Fibroblast of skin of left quadriceps (primary cell): Measurements from ENCODE around the gene TMSB15A.
A peak's percentile ranks its signal among the peaks of the same experiment; 100 is the strongest.
"Not testable (repeated sequence)": the region's sequence is repeated elsewhere in the genome, so short reads cannot be mapped to it uniquely, and the experiment has no call there.

Source experiments
- DNase-seq, 2 experiments: peaks; one replicate each; pipeline ENCODE4 v3.0.0-alpha.2; 2013; ENCODE audit warnings: low read depth in 2 of 2

The TMSB15A gene

DNA sequence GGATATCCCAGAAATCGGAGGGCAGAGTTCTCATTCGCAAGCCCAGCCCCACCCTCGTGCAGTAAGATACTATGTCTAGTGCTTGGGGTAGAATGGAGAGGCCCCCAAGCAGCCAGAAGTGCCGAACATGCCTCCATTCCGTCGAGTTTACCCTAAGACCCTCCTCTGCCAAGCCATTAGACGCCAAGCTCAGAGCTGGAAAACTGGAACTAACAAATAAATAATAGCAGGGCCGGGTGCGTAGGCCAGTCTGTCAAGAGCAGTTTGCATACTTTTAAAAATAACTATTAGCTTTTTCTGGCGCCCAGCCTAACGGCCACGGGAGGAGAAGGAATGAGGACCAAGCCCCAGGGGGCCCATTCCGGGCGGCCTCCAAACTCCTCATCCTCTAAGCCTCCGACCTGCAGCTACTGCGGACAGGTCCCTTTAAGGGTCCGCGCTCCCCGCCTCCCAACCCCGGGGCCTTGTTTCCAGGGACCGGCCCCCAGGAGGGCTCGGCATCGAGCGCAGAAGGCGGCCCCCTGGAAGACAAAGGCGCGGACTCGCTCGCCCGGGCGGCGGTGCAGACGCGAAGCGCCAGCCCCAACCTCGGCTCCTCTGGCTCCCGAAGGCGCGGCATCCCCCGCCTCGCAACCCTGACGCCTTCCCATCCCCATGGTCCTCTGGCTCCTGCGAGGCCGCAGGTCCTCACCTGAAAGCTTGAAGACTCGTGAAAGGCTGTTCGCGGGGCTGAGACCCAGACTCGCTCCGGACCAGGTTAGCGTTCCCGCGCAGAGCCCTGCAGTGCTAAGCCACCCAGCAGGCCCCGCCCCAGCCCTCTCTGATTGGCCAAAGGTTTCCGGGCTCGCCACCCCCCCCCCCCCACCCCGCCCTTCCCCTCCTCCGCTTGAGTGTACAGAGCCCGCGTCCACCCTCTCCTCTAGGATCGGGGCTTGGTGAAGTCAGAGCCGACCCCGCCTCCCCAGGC is at the start of gene TMSB15A:
Gene TMSB15A (minus strand): TSS at position 765 of the 967 bp plus-strand sequence.
- DNase-seq = peak in 1 of 2 experiments; percentile 26

DNA sequence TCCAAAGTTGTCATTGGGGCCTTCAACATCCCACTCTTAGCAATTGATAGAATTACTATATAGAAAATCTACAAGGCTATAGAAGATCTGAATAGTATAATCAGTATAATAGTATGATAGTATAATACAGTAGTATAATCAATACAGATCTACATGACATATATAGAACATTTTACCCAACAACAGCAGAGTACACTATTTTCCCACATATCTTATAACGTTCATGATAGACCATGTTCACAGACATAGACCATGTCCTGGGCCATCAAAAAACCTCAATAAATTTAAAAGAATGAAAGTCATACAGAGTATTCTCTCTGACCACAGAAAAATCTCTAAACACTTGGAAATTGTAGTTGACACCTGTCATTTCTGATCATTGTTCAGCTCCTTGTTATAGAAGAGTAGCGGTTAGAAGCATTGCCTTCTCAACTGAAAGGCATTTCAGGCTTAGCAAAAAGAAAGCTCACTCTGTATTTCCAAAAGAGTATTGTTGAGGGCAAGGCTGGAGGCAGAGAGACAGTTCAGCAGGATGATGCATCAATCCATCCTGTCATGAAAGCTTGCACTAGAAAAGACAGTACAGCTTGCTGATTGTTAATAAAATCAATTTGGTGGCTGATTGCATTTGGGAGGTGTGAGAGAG is 44.0 kb upstream of the TMSB15A start:
- no peak for DNase-seq

DNA sequence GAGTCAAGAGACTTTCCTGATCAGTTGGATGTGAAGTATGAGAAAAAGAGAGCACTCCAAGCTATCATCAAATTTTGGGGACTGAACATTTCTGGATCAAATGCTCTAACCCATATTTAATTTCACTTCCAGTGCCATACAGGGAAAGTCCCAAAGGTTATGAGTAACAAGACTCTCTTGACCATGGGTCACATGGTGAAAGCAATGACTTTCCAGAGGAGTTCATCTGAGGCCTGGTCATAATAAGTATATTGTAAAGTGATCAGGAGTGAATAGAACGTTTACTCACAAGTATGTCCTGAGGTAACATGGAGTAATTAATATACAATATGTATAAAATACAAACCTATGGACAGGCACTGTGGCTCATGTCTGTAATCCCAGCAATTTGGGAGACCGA is 42.1 kb upstream of the TMSB15A start:
- DNase-seq = no peak

DNA sequence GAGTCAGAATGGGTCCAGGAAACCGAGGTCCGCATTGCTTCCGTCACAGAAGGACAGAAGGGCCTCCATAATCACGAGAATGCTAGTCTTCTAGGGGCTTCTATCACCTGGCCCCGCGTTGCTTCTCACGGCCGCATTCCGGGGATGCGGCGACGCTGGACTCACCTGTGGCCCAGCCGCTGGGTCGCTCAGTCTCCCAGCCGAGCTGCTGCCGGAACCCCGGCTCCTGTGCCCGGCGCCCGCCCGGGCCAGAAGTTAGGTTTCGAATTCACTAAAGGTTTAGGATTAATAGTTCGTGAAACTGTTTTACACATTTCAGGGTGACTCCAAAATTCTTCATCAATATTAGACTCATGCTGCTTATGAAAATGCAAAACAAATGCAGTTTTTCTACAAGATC is 31.7 kb upstream of the TMSB15A start:
- no peak for DNase-seq

DNA sequence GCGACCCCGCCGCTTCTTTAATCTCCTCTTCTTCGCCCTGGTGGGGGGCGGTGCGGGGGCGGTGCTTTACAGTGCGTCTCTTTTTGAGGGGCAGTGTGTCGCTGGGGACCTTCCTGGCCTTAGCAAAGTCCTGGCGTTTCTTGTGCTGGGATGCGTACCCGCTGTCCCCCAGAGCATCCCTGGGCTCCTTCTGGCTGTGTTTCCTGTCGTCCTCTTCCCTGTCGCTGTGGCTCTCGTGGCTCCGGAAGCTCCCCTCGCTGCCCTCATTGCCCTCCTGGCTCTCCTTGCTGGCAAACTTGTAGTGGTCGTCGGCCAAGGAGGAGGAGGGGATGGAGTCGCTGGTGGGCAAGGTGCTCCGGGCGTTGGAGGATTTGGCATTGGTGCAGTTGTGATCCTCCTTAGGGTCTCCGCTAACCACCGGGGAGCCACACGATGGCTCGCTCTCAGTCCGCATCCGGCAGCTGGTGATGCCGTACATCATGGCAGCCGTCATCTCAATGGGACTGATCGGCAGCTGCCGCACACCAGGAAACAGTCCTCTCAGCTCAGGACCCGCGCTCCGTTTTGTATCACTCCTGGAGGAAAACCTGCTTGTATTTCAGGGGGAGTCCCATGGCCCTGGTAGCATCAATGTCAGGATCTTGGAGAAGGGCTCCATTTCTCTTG is 30.4 kb upstream of the TMSB15A start:
- DNase-seq = no peak

DNA sequence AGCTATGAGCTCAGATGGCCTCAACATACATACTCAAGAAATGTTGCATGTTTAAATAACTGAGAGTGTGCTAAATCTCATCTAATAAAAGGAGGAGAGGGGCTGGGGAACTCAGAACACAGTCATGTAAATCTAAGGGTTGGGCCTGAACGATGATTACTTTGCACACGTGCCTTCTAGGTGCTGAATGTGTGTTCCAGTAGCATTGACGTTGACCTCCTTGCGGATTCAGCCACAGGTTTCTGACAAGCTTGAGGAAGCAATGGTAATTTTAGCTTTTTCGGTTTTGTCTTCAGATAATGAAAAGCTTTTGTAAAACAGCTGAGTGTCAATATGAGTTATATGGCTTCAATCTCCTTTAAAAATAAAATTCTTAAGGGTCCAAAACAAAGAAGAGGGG is 29.6 kb upstream of the TMSB15A start:
- not testable (repeated sequence) for DNase-seq

DNA sequence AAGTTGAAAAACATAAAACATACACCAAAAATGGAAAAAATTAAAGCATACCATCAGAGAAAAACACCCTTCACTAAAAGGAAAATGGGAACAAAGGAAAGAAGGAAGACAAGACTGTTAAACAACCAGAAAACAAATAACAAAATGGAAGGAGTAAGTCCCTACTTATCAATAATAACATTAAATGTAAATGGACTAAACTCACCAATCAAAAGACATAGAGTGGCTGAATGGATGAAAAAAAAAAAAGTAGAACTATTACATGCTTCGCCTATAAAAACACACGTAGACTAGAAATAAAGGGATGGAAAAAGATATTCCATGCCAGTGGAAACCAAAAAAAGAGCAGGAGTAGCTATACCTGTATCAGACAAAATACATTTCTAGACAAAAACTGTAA is 19.4 kb upstream of the TMSB15A start:
- no peak for DNase-seq

DNA sequence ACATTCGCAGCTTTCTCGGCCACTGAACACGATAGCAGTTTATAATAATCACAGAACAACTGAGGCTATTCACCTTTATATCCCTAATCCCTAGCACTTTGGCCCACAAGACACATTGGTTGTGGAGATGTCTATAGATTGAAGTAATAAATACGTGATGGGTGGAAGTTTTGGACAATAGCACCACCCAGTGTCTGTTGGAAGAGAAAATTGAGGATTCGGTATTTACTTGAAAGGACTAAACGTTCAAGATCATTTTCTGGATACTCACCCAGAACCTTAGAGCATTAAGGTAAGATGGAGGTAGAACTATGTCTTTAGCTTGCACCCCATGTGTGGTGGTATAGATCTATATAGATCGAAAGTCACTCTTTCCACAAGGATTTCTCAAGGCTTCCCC is 787 bp upstream of the TMSB15A start:
- no peak for DNase-seq

DNA sequence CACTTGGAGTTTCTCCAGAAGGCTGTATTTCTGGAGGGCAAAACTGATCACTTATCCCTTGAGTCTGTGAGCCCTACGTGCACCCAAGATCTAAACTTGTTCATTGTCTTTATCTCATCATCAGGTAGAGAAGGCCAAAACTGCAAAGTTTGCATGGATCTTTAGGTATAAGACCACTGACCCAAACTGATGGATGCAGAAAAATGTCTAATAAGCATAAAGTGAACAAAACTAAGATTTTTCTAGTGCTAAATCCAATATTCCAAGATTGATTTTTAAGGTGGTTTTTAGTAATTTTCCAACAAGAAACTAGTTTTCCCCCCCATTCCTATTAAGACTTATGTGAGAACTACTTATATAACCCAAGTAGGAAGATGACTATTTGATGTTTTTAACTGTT is 2.0 kb downstream of the TMSB15A start:
- no peak for DNase-seq

DNA sequence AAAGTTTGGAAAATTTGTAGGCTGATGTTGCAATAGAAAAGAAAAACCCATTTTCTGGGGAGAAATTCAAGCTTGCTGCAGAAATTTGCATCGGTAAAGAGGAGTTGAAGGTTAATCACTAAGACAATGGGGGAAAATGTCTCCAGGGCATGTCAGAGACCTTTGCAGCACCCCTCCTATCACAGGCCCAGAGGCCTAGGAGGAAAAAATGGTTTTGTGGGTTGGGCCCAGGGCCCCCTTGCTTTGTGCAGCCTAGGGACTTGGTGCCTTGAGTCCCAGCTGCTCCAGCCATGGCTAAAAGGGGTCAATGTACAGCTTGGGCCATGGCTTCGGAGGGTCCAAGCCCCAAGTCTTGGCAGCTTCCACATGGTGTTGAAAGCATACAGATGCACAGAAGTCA is 17.8 kb downstream of the TMSB15A start:
- DNase-seq = no peak

DNA sequence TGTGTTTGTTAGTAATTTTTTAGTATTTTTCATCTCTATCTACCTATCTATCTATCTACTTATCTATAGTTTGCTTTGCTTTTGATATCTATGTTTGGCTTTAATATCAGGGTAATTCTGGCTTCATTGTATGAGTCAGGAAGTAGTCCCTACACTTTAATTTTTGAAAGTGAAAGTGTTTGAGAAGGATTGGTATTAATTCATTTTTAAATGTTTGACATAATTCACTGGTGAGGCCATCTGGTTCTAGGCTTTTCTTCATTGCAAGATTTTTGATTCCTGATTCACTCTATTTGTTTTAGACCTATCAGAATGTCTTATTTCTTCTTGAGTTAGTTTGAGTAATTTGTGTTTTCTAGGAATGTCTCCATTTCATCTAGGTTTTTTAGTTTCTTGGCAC is 24.8 kb downstream of the TMSB15A start:
- no peak for DNase-seq

DNA sequence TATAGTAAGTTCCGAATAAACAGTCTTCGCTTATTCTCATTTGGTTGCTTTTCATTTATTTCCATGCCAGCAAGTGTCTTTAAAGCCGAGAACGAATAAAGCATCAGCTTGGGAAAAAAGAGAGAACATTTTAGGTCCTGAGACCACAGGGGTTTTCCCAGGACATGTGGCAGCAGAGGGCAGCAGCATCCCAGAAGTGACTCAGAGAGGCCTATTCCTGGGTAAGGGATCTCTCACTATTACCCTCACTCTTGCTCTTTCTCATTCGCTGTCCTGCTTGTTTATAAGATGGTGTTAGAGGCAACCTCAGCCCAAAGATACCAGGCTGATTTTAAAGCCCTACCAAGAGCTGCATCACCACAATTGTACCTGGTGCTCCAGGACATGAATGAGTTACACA is 37.8 kb downstream of the TMSB15A start:
- not testable (repeated sequence) for DNase-seq

DNA sequence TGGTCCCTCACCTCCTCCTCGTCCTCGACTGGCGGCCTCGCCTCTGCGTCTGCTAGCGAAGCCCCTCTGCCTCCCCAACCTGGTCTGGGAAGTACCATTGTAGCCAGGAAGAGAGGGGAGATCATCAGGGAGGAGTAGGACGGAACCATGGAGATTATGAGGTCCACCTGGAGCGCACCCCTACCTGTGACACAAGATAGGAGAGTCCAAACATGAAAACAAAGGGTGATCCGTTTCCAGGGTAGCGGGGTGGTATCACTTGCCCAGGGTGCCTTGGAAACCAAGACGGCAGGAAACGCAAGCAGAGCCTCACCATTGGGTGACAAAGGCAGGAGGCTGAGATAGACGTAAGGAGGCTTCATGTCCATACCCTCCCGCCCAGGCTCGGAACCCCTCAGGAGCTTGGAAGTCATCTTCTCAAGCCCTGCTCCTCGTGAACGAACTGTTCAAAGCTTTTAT is 44.7 kb downstream of the TMSB15A start, which contains the start of gene TCP11X2:
Gene TCP11X2 (minus strand): TSS at position 51 of the 459 bp plus-strand sequence.
- DNase-seq = not testable (repeated sequence)

DNA sequence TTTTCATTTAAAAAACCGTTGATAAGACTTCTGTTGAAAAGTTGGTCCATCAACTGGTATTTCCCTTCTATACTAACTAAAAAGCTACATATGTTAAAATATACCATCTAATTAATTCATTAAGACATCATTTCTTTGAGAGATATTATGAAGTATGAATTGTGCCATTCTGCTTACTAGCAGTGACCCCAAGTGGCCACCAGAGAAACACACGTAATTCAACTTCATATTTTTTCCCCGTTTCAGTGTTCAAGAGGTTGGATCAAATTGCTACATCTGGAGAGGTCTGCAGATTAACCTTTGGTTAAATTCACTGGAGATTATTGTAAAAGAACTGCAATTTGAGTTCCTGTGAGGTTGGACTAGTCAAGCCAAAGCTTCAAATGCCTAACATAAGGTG is 46.3 kb downstream of the TMSB15A start:
- not testable (repeated sequence) for DNase-seq
